Astrocyte of the cerebellum (primary cell): Measurements from ENCODE around the gene AQR.

Experiments
- DNase-seq: peaks from one replicate; pipeline ENCODE4 v3.0.0-alpha.2; 2011; ENCODE audit warnings: low read depth
- H3K4me3 ChIP-seq: 2 replicates; pipeline ENCODE4 v1.5.1; 2011; ENCODE audit warnings: mild to moderate bottlenecking, low read depth, low read length, moderate library complexity
- CTCF ChIP-seq: IDR thresholded peaks from 2 replicates; pipeline ENCODE4 v1.5.1; 2012; ENCODE audit warnings: low read length, low read depth, moderate library complexity, mild to moderate bottlenecking; ENCODE audit errors: missing control alignments
- in situ Hi-C: cut with HindIII; loops from 2 replicates; pipeline ENCODE4 v1.10.0; 2017; ENCODE audit warnings: low sequenced_read_pairs

AQR gene

GRCh38 chr15:34890424-34890823 is 79.1 kb downstream of the AQR start:
- no peak for DNase-seq
- TF ChIP-seq CTCF: no peak
- in situ Hi-C loops: loop anchor here (25.0 kb wide), 1 partner anchor 278 kb away; no protein-coding TSS in a partner anchor
- no peak overlapping the region for H3K4me3 ChIP-seq

- no peak overlapping the region for H3K4me3 ChIP-seq
- in situ Hi-C loops: loop anchor here (25.0 kb wide), 1 partner anchor 277 kb away; no protein-coding TSS in a partner anchor
- no peak for TF ChIP-seq CTCF
- no peak for DNase-seq
These were observed 80.1 kb downstream of the AQR start for GRCh38 chr15:34889476-34889875.

GRCh38 chr15:34886134-34886533 is 83.4 kb downstream of the AQR start:
- no peak for DNase-seq
- H3K4me3 ChIP-seq: no peak overlapping the region
- in situ Hi-C loops: loop anchor here (25.0 kb wide), 1 partner anchor 274 kb away; no protein-coding TSS in a partner anchor
- no peak for TF ChIP-seq CTCF

GRCh38 chr15:34883633-34884032 is 85.9 kb downstream of the AQR start:
- no peak overlapping the region for H3K4me3 ChIP-seq
- no peak for DNase-seq
- in situ Hi-C loops: loop anchor here (25.0 kb wide), 1 partner anchor 271 kb away; no protein-coding TSS in a partner anchor
- TF ChIP-seq CTCF: no peak

DNA sequence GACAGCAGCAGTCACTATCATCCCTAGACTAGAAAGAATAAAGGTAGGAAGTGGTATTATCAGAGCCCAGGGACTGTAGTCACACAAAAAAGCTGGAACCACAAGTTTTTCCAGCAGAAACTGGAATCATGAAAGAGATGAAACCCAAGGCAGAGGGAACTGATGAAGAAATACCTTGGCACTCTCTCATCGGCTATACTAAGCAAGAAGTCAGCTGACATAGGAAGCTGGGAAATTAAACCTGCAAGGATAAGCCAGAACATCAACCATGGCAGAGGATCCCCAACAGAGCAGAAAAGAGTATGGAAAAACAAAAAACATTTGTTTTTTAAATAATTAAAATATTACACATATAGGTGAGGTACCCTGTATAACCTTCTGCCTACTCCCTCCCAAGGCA is 86.5 kb downstream of the AQR start:
- no peak for TF ChIP-seq CTCF
- DNase-seq: no peak
- no peak overlapping the region for H3K4me3 ChIP-seq
- in situ Hi-C loops: loop anchor here (25.0 kb wide), 1 partner anchor 271 kb away; no protein-coding TSS in a partner anchor

GRCh38 chr15:34879107-34879506 is 90.4 kb downstream of the AQR start:
- TF ChIP-seq CTCF: no peak
- in situ Hi-C loops: loop anchor here (25.0 kb wide), 1 partner anchor 267 kb away; no protein-coding TSS in a partner anchor
- H3K4me3 ChIP-seq: no peak overlapping the region
- no peak for DNase-seq

GRCh38 chr15:34876640-34877039 is 92.9 kb downstream of the AQR start:
- no peak overlapping the region for H3K4me3 ChIP-seq
- in situ Hi-C loops: loop anchor here (25.0 kb wide), 1 partner anchor 264 kb away; no protein-coding TSS in a partner anchor
- no peak for TF ChIP-seq CTCF
- no peak for DNase-seq
